Esophagus muscularis mucosa (tissue), 4 donors: Measurements from ENCODE around the gene RPL28. TPM values are rescaled to one million over a fixed set of nuclear protein-coding genes. Genes with fewer than 3 reads are reported as not detected.

Experiments
- DNase-seq: peaks from one replicate; pipeline ENCODE4 v3.0.0-alpha.2; 2017; ENCODE audit errors: extremely low spot score
- H3K27ac ChIP-seq, 4 donors: fragments of 200-600 bp; sonication (generic); replicated peaks in 1 of 4; 1 replicate in 3 of 4; 2 replicates in 1 of 4; pipeline ENCODE4 v1.5.1; 2016 to 2019; ENCODE audit warnings: mild to moderate bottlenecking in 1 of 4
- H3K27me3 ChIP-seq, 4 donors: fragments of 200-600 bp; sonication (generic); one replicate each; pipeline versions ENCODE4 v1.5.1 to v1.6.0; 2016 to 2019
- H3K36me3 ChIP-seq, 4 donors: fragments of 200-600 bp; sonication (generic); one replicate each; pipeline ENCODE4 v1.5.1; 2016 to 2019
- H3K4me1 ChIP-seq, 4 donors: fragments of 200-600 bp; sonication (generic); one replicate each; pipeline ENCODE4 v1.5.1; 2016 to 2019
- H3K4me3 ChIP-seq, 4 donors: fragments of 200-600 bp; sonication (generic); 1 replicate in 2 of 4; 2 replicates in 2 of 4; pipeline ENCODE4 v1.5.1; 2016 to 2019; ENCODE audit warnings: mild to moderate bottlenecking in 4 of 4, moderate library complexity in 1 of 4
- H3K9me3 ChIP-seq, 4 donors: fragments of 200-600 bp; sonication (generic); 1 replicate in 3 of 4; 2 replicates in 1 of 4; pipeline ENCODE4 v1.5.1; 2016 to 2019
- EP300 ChIP-seq: sonication (generic); formaldehyde crosslinking; IDR thresholded peaks from one replicate; pipeline ENCODE4 v1.6.1; 2017; ENCODE audit warnings: antibody characterized with exemption
- POLR2A ChIP-seq: fragments of 450-650 bp; IDR thresholded peaks from one replicate; pipeline ENCODE4 v1.6.1; 2017; ENCODE audit warnings: antibody characterized with exemption, moderate library complexity, mild to moderate bottlenecking, low read depth
- POLR2AphosphoS5 ChIP-seq, 2 donors: sonication (generic); formaldehyde crosslinking; IDR thresholded peaks; one replicate each; pipeline ENCODE4 v1.6.1; 2017; ENCODE audit warnings: antibody characterized with exemption in 2 of 2
- WGBS: methylation state at CpG from one replicate; pipeline ENCODE4 v1.1.5; 2018; 5-methylcytosine and 5-hydroxymethylcytosine counted together
- intact Hi-C: fragments of 100-400 bp; cut with DNase I; formaldehyde crosslinking; loops from one replicate; pipeline ENCODE4 v1.15.1; 2023
- total RNA-seq, 4 donors: library from RNA; depleted of rRNA; stranded (reverse); fragments of >200 nt; gene quantifications; one replicate each; pipeline versions ENCODE4 v1.1.0 to v1.2.1, GENCODE V29; 2016
- TF ChIP-seq, protein P1 (sequence below), 3 experiments: fragments of 200-600 bp in 2 of 3; fragments of 450-650 bp in 1 of 3; sonication (generic) in 2 of 3; IDR thresholded peaks; one replicate each; pipeline ENCODE4 v1.5.1; 2017 to 2019; ENCODE audit warnings: antibody characterized with exemption in 3 of 3, mild to moderate bottlenecking in 2 of 3, moderate library complexity in 1 of 3

The RPL28 gene
- total RNA-seq, 4 donors from 2014 or later = 263 to 419 (median 369) TPM

DNA sequence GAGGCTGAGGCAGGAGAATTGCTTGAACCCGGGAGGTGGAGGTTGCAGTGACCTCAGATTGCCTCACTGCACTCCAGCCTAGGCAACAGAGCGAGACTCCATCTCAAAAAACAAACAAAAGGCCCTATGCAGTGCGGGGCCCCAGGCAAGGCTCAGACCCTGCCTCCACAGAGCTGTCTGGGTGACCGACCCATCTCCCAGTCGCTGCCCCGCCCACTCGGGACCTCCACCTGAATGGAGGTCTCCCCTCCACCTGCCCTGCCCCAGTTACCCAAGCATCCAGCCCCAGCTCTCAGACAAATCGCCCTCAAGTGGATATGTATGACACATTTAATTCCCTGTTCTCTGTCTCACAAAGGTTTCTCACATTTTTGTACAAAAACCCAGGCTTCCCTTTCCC lies 20.5 kb upstream of the RPL28 start:
- no peak for DNase-seq
- no peaks in the 10 kb centered on the region for H3K36me3 ChIP-seq
- no peak overlapping the region for H3K27ac ChIP-seq
- WGBS = 84% methylated on average over 8 of the region's 8 CpGs
- no peak overlapping the region for H3K4me3 ChIP-seq
- no peak for TF ChIP-seq EP300
- no peak for TF ChIP-seq POLR2AphosphoS5 (IDR thresholded peaks at IDR 0.05)
- no peak for TF ChIP-seq POLR2A
- TF ChIP-seq, protein P1, sequence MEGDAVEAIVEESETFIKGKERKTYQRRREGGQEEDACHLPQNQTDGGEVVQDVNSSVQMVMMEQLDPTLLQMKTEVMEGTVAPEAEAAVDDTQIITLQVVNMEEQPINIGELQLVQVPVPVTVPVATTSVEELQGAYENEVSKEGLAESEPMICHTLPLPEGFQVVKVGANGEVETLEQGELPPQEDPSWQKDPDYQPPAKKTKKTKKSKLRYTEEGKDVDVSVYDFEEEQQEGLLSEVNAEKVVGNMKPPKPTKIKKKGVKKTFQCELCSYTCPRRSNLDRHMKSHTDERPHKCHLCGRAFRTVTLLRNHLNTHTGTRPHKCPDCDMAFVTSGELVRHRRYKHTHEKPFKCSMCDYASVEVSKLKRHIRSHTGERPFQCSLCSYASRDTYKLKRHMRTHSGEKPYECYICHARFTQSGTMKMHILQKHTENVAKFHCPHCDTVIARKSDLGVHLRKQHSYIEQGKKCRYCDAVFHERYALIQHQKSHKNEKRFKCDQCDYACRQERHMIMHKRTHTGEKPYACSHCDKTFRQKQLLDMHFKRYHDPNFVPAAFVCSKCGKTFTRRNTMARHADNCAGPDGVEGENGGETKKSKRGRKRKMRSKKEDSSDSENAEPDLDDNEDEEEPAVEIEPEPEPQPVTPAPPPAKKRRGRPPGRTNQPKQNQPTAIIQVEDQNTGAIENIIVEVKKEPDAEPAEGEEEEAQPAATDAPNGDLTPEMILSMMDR (IDR thresholded peaks at IDR 0.05) = no peak
- peaks cover 5 to 78% (median 17%) of the 10 kb centered on the region in 4 donors for H3K27me3 ChIP-seq
- intact Hi-C loops = no loop called here
- H3K4me1 ChIP-seq = peaks cover 13 to 19% (median 17%) of the 10 kb centered on the region in 4 donors
- no peaks in the 10 kb centered on the region for H3K9me3 ChIP-seq

DNA sequence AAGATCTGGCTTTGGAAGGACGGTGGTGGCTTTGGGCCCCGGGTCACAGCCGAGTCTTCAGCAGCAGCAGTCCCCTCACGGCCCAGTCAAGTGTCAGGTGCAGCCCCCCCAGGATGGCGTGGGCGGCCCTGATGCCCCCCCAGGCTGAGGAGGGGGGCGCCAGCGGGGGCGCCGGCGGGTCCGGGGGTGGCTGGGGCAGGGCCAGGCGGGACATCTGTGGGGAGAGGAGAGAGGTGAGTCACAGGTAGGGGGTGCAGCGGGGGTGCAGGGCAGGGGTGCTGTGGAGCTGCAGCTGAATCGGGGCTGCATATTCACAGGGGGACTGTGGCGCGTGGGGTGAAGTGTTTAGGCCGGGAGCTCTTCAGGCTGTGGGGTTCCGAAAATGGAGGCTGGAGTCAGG lies 19.8 kb upstream of the RPL28 start:
- Histone ChIP-seq H3K9me3 (no peaks in the 10 kb centered on the region), H3K4me1 (peaks cover 13 to 22% (median 21%) of the 10 kb centered on the region in 4 donors), H3K36me3 (no peaks in the 10 kb centered on the region), H3K27me3 (peaks cover 5 to 78% (median 24%) of the 10 kb centered on the region in 4 donors), H3K4me3 (no peak overlapping the region), H3K27ac (no peak overlapping the region)
- TF ChIP-seq POLR2A = no peak
- no peak for TF ChIP-seq POLR2AphosphoS5 (IDR thresholded peaks at IDR 0.05)
- no peak for TF ChIP-seq EP300
- TF ChIP-seq, protein P1 (IDR thresholded peaks at IDR 0.05) = no peak
- intact Hi-C loops = no loop called here
- DNase-seq = no peak
- WGBS = 90% methylated on average over 12 of the region's 19 CpGs

DNA sequence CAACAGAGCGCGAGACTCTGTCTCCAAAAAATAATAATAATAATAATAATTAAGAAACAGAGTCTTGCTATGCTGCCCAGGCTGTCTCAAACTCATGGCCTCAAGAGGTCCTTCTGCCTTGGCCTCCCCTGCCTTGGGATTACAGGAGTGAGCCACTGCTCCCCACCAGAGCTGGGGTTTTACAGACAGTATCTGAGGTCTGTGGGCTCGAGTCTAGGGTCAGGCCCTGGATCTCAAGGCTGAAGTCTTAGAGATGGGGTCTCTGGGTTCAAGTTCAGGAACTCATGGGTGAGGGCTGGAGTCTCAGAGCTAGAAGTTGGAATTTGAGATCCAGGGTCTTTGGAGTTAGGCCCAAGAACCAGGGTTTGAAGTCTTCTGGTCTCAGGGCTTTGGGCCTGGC lies 18.9 kb upstream of the RPL28 start:
- no peak for DNase-seq
- intact Hi-C loops = no loop called here
- H3K4me1 ChIP-seq = peaks cover 13 to 22% (median 21%) of the 10 kb centered on the region in 4 donors
- H3K9me3 ChIP-seq = no peaks in the 10 kb centered on the region
- H3K4me3 ChIP-seq = no peak overlapping the region
- WGBS = 80% methylated on average over 3 of the region's 3 CpGs
- H3K36me3 ChIP-seq = no peaks in the 10 kb centered on the region
- H3K27ac ChIP-seq = no peak overlapping the region
- no peak for TF ChIP-seq EP300
- TF ChIP-seq POLR2A = no peak
- TF ChIP-seq, protein P1 (IDR thresholded peaks at IDR 0.05) = no peak
- no peak for TF ChIP-seq POLR2AphosphoS5 (IDR thresholded peaks at IDR 0.05)
- peaks cover 5 to 78% (median 28%) of the 10 kb centered on the region in 4 donors for H3K27me3 ChIP-seq

DNA sequence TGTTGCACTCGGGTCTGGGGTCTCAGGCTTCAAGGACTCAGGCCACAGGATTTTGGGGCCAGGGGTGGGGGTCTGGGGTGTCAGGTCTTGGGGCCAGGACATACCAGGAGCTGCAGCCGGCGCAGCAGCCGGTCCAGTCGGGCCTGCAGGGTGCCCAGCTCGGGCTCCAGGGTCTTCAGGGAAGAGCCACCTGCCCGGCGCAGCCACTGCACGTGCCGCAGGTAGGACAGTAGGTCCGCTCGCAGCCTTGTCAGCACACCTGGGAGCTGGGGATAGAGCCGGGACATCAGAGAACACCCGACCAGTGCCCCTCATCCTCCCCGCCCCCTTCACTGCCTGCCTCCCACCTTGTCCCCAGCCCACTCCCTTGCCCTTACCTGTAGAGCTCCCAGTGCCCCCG lies 17.6 kb upstream of the RPL28 start:
- WGBS = 67% methylated on average over 1 of the region's 16 CpGs
- H3K27ac ChIP-seq = no peak overlapping the region
- TF ChIP-seq EP300 = no peak
- no peak for TF ChIP-seq POLR2A
- TF ChIP-seq POLR2AphosphoS5 (IDR thresholded peaks at IDR 0.05) = no peak
- TF ChIP-seq, protein P1 (IDR thresholded peaks at IDR 0.05) = no peak
- no peak for DNase-seq
- H3K4me1 ChIP-seq = peaks cover 13 to 22% (median 21%) of the 10 kb centered on the region in 4 donors
- peaks cover 5 to 79% (median 41%) of the 10 kb centered on the region in 4 donors for H3K27me3 ChIP-seq
- no peak overlapping the region for H3K4me3 ChIP-seq
- no peaks in the 10 kb centered on the region for H3K9me3 ChIP-seq
- intact Hi-C loops = no loop called here
- H3K36me3 ChIP-seq = no peaks in the 10 kb centered on the region
